ENCODE results near the gene NFKBIL1.

The NFKBIL1 gene

DNA sequence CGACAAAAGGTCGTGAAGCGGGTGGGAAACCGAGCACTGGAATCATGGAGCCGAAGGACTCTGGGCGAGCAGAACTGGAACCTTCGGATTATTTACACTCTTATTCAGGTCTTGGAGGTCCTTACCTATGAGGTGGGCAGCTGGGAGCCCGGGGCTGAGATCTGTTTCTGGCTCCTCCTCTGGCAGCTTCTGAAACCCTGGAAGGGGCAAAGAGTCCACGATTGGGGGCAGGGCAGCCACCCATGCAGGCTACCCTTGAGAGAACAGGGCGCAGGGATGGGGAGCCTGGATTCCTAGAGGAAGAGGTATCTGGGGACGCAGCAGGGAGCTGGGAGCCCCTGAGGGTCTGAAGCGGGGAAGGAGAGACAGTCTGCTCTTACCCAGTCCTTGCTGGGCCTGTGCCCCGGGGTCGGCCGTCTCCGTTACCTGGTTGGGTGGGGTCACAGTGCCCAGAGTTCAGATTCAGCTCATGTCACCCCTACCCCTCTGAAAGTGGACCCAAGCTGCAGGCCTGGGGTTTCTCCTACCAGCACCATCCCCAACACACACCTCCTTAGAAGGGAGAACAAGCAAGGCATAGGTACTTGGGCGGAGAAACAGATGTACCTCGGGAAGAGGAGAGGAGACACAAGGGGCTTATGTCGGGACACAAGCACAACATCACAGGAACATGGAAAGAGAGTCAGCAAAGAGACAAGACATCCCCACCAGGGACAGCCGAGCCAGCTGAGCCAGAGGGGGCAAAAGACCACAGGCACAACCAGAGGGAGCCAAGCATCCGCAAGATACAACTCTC lies 34.2 kb downstream of the NFKBIL1 start:
- no peak for DNase-seq (ENCODE audit: low read depth in 1 of 2, low spot score in 1 of 2)
- Histone ChIP-seq H3K4me3 (replicated peaks; ENCODE audit: insufficient read depth, low read length) (peak overlapping the region; percentile 55), H3K27ac (replicated peaks) (peak overlapping the region; percentile 89), H3K27me3 (ENCODE audit: insufficient read depth, poor library complexity, severe bottlenecking) (no peaks in the 10 kb centered on the region)
- TF ChIP-seq POLR2AphosphoS5 (IDR thresholded peaks at IDR 0.05; ENCODE audit: low read depth) (peak; percentile 32; the same call in 1 of the 2 replicates), SPI1 (IDR thresholded peaks at IDR 0.05; ENCODE audit: borderline replicate concordance, low read depth) (no peak)

GRCh38 chr6:31582230-31582643 lies 34.8 kb downstream of the NFKBIL1 start, which contains the start of gene LTB:
Gene LTB (minus strand): TSS chr6:31582424. CDS start chr6:31582417, 7 bp downstream.
- DNase-seq (ENCODE audit: low read depth in 1 of 2, low spot score in 1 of 2) = peak in 1 of 2 experiments; percentile 39
- Histone ChIP-seq H3K4me3 (replicated peaks; ENCODE audit: insufficient read depth, low read length) (peak within 1 kb of the TSS; percentile 55), H3K27me3 (ENCODE audit: insufficient read depth, poor library complexity, severe bottlenecking) (no peaks in the 10 kb centered on the region), H3K27ac (replicated peaks) (peak within 1 kb of the TSS; percentile 89)
- TF ChIP-seq REST (IDR thresholded peaks at IDR 0.05; ENCODE audit: insufficient replicate concordance, low read depth) (no peak), SPI1 (IDR thresholded peaks at IDR 0.05; ENCODE audit: borderline replicate concordance, low read depth) (0 out of 2 replicates have a peak, but pooled peaks have one; percentile 16), CTCF (IDR thresholded peaks at IDR 0.05; ENCODE audit: insufficient read depth, low read length) (no peak)

DNA sequence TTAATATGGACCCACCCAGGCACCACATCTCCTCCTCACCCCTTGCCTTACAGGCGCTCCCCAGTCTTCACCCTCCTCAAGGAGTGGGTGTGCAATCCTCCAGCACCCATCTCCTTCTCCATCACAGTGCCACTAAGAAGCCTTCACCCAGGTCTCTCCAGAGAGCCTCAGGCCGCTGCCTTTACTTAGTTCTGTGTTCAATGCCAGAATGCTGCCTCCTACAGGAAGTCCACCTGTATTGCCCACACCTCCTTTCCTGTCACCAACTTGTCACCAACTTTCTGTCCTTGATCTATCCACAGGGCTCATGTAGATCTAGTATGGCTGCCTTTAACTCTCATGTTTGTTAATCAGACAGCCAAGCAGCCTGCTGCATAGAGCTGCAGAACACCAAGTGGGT lies 38.1 kb downstream of the NFKBIL1 start:
- H3K27me3 ChIP-seq (ENCODE audit: insufficient read depth, poor library complexity, severe bottlenecking) = no peaks in the 10 kb centered on the region
- no peak overlapping the region for H3K4me3 ChIP-seq (replicated peaks; ENCODE audit: insufficient read depth, low read length)
- TF ChIP-seq SPI1 (IDR thresholded peaks at IDR 0.05; ENCODE audit: borderline replicate concordance, low read depth) = no peak
- peak; percentile 59 for TF ChIP-seq CTCF (IDR thresholded peaks at IDR 0.05; ENCODE audit: insufficient read depth, low read length)
- peak in 1 of 2 experiments; percentile 82 for DNase-seq (ENCODE audit: low read depth in 1 of 2, low spot score in 1 of 2)
- peak overlapping the region; percentile 98 for H3K27ac ChIP-seq (replicated peaks)

DNA sequence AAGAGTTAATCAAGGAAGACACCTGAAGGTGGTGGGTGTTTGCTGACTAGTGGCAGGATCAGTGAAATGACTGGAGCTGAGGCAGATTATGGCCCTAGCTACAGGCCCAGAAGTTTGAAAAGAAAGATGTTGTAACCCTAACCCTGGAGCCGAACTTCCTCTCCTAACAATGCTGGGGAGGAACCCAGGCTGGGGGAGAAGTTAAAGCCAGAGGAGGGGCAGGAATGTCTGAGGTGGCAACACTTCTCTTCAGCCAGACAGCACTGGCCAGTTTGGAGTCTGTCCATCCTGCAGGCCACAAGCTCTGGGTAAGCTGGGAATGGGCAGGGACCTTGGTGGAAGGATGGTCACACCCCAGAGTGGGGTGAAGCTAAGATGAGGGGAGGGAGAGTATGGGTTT lies 38.6 kb downstream of the NFKBIL1 start, which contains the start of gene LST1:
Gene LST1, plus strand, starts transcription at position 270 of the 400 bp plus-strand sequence. CDS start 1,023 bp downstream, outside the sequence.
- TF ChIP-seq CTCF (IDR thresholded peaks at IDR 0.05; ENCODE audit: insufficient read depth, low read length) (no peak), SPI1 (IDR thresholded peaks at IDR 0.05; ENCODE audit: borderline replicate concordance, low read depth) (peak; percentile 97)
- Histone ChIP-seq H3K27me3 (ENCODE audit: insufficient read depth, poor library complexity, severe bottlenecking) (no peaks in the 10 kb centered on the region), H3K27ac (replicated peaks) (peak within 1 kb of the TSS; percentile 98), H3K4me3 (replicated peaks; ENCODE audit: insufficient read depth, low read length) (peak within 1 kb of the TSS; percentile 60)
- DNase-seq (ENCODE audit: low read depth in 1 of 2, low spot score in 1 of 2) = peak; percentile 94 to 97

- Histone ChIP-seq H3K27ac (replicated peaks) (peak overlapping the region; percentile 98), H3K27me3 (ENCODE audit: insufficient read depth, poor library complexity, severe bottlenecking) (no peaks in the 10 kb centered on the region), H3K4me3 (replicated peaks; ENCODE audit: insufficient read depth, low read length) (peak overlapping the region; percentile 60)
- peak; percentile 28 for TF ChIP-seq REST (IDR thresholded peaks at IDR 0.05; ENCODE audit: insufficient replicate concordance, low read depth)
- TF ChIP-seq CTCF (IDR thresholded peaks at IDR 0.05; ENCODE audit: insufficient read depth, low read length) = no peak
- TF ChIP-seq POLR2AphosphoS5 (IDR thresholded peaks at IDR 0.05; ENCODE audit: low read depth) = peak; percentile 92
- TF ChIP-seq SPI1 (IDR thresholded peaks at IDR 0.05; ENCODE audit: borderline replicate concordance, low read depth) = peak; percentile 99
- TF ChIP-seq GABPA (IDR thresholded peaks at IDR 0.05; ENCODE audit: low read depth) = peak; percentile 71
- DNase-seq (ENCODE audit: low read depth in 1 of 2, low spot score in 1 of 2) = peak; percentile 95 to 97
Observed at GRCh38 chr6:31586599-31587281, 39.3 kb downstream of the NFKBIL1 start.
